ENCODE results near the gene SPHK2. TPM values are rescaled to one million over a fixed set of nuclear protein-coding genes. Genes with fewer than 3 reads are reported as not detected.

SPHK2 gene
- total RNA-seq, 1 experiment from 2014 or later, result 19.9 TPM

GRCh38 chr19:48669903-48670668, 50.8 kb downstream of the SPHK2 start:
- no peaks in the 10 kb centered on the region for H4K20me1 ChIP-seq (ENCODE audit: insufficient read depth)
- no peaks in the 10 kb centered on the region for H3K9me2 ChIP-seq (ENCODE audit: insufficient read depth)
- ATAC-seq, result no peak
- no peak overlapping the region for H3K9ac ChIP-seq (ENCODE audit: low read length)
- BruUV-seq (replicated peaks), result no TSS peak
- intact Hi-C loops (cut with micrococcal nuclease), result no loop called here
- H3K4me1 ChIP-seq (ENCODE audit: control insufficient read depth in 1 of 2, insufficient read depth in 2 of 2, low read length in 2 of 2), result peaks cover 1 to 4% of the 10 kb centered on the region in 2 experiments; a peak in 3 of 4 replicates
- H3K79me2 ChIP-seq (ENCODE audit: insufficient read depth, low read length), result no peaks in the 10 kb centered on the region
- ChIA-PET CTCF (no interaction called here), RAD21 (ENCODE audit: low non-redundant PET in 1 of 2, low total read pairs in 2 of 2, uncharacterized antibody in 2 of 2, unreplicated experiment in 2 of 2) (no interaction called here), POLR2A (no interaction called here)
- H3K27ac ChIP-seq (ENCODE audit: low read depth, low read length), result no peak overlapping the region
- H3K4me2 ChIP-seq (ENCODE audit: low read length), result no peak overlapping the region
- H3K36me3 ChIP-seq (ENCODE audit: control insufficient read depth in 1 of 2, insufficient read depth in 2 of 2, low read length in 2 of 2), result no peaks in the 10 kb centered on the region
- DNase-seq (ENCODE audit: low read depth, low spot score), result no peak
- H3K4me3 ChIP-seq (replicated peaks in 1 of 2; ENCODE audit: low read depth in 1 of 2, low read length in 2 of 2), result no peak overlapping the region
- H2AFZ ChIP-seq (ENCODE audit: low read depth, low read length, poor library complexity, severe bottlenecking), result no peak overlapping the region
- no peak for TF ChIP-seq SP1 (IDR thresholded peaks at IDR 0.05; ENCODE audit: low read depth)
- no peak for TF ChIP-seq EGR1 (IDR thresholded peaks at IDR 0.05; ENCODE audit: low read depth)
- TF ChIP-seq, protein P1, sequence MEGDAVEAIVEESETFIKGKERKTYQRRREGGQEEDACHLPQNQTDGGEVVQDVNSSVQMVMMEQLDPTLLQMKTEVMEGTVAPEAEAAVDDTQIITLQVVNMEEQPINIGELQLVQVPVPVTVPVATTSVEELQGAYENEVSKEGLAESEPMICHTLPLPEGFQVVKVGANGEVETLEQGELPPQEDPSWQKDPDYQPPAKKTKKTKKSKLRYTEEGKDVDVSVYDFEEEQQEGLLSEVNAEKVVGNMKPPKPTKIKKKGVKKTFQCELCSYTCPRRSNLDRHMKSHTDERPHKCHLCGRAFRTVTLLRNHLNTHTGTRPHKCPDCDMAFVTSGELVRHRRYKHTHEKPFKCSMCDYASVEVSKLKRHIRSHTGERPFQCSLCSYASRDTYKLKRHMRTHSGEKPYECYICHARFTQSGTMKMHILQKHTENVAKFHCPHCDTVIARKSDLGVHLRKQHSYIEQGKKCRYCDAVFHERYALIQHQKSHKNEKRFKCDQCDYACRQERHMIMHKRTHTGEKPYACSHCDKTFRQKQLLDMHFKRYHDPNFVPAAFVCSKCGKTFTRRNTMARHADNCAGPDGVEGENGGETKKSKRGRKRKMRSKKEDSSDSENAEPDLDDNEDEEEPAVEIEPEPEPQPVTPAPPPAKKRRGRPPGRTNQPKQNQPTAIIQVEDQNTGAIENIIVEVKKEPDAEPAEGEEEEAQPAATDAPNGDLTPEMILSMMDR (IDR thresholded peaks at IDR 0.05 in 2 of 3, conservative IDR thresholded peaks at IDR 0.05 in 1 of 3; ENCODE audit: borderline replicate concordance in 1 of 3, insufficient read depth in 1 of 3, low read depth in 2 of 3, low read length in 2 of 3), result no peak
- TF ChIP-seq CEBPB (IDR thresholded peaks at IDR 0.05; ENCODE audit: low read depth), result no peak
- TF ChIP-seq SRF (IDR thresholded peaks at IDR 0.05; ENCODE audit: low read depth), result no peak
- no peak for TF ChIP-seq SIN3A (IDR thresholded peaks at IDR 0.05; ENCODE audit: low read depth)
- TF ChIP-seq ATF3 (IDR thresholded peaks at IDR 0.05), result no peak
- TF ChIP-seq TCF7L2 (IDR thresholded peaks at IDR 0.05; ENCODE audit: borderline replicate concordance, extremely low read depth, insufficient read depth, insufficient read length), result no peak
- TF ChIP-seq, protein P2, sequence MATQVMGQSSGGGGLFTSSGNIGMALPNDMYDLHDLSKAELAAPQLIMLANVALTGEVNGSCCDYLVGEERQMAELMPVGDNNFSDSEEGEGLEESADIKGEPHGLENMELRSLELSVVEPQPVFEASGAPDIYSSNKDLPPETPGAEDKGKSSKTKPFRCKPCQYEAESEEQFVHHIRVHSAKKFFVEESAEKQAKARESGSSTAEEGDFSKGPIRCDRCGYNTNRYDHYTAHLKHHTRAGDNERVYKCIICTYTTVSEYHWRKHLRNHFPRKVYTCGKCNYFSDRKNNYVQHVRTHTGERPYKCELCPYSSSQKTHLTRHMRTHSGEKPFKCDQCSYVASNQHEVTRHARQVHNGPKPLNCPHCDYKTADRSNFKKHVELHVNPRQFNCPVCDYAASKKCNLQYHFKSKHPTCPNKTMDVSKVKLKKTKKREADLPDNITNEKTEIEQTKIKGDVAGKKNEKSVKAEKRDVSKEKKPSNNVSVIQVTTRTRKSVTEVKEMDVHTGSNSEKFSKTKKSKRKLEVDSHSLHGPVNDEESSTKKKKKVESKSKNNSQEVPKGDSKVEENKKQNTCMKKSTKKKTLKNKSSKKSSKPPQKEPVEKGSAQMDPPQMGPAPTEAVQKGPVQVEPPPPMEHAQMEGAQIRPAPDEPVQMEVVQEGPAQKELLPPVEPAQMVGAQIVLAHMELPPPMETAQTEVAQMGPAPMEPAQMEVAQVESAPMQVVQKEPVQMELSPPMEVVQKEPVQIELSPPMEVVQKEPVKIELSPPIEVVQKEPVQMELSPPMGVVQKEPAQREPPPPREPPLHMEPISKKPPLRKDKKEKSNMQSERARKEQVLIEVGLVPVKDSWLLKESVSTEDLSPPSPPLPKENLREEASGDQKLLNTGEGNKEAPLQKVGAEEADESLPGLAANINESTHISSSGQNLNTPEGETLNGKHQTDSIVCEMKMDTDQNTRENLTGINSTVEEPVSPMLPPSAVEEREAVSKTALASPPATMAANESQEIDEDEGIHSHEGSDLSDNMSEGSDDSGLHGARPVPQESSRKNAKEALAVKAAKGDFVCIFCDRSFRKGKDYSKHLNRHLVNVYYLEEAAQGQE (IDR thresholded peaks at IDR 0.05; ENCODE audit: low read depth), result no peak
- TF ChIP-seq EZH2phosphoT487 (IDR thresholded peaks at IDR 0.05; ENCODE audit: borderline replicate concordance), result no peak
- TF ChIP-seq RAD21 (IDR thresholded peaks at IDR 0.05; ENCODE audit: low read depth), result no peak
- TF ChIP-seq, protein P3, sequence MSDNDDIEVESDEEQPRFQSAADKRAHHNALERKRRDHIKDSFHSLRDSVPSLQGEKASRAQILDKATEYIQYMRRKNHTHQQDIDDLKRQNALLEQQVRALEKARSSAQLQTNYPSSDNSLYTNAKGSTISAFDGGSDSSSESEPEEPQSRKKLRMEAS (IDR thresholded peaks at IDR 0.05), result no peak
- no peak for TF ChIP-seq ZFX (IDR thresholded peaks at IDR 0.05)
- no peak for TF ChIP-seq POLR2AphosphoS5 (IDR thresholded peaks at IDR 0.05; ENCODE audit: low read depth, low read length)
- H3K9me3 ChIP-seq (ENCODE audit: control insufficient read depth in 1 of 2, insufficient read depth in 1 of 2, low read depth in 1 of 2, low read length in 2 of 2), result no peaks in the 10 kb centered on the region
- no peaks in the 10 kb centered on the region for H3K27me3 ChIP-seq (ENCODE audit: insufficient read depth, low read length)
